MCF 10A (cell line): ENCODE results near the gene PMPCA. TPM values are rescaled to one million over a fixed set of nuclear protein-coding genes. Genes with fewer than 3 reads are reported as not detected.

Experiments
- BruUV-seq: library from RNA; stranded (reverse); fragments of 400-500 nt; replicated peaks from 2 replicates; lab custom pipeline; 2021; lab: Mats Ljungman, UMichigan
- CTCF ChIA-PET: fragments of 300-600 bp; sonication (Branson Sonifier 250); formaldehyde crosslinking; extraction: SDS; loops from one replicate; lab custom pipeline; 2021; ENCODE audit warnings: antibody characterized with exemption, inconsistent platforms; lab: Yijun Ruan, JAX
- POLR2A ChIA-PET: fragments of 300-600, 350-650 bp; sonication (Branson Sonifier 250); formaldehyde crosslinking; extraction: SDS; loops from one replicate; lab custom pipeline; 2020; ENCODE audit warnings: antibody characterized with exemption, inconsistent platforms; lab: Yijun Ruan, JAX
- DNase-seq: peaks from one replicate; pipeline ENCODE4 v3.0.0-alpha.2; 2018; ENCODE audit not compliant: unreplicated experiment
- H3K27ac Mint-ChIP-seq: one replicate; pipeline ENCODE4 v1.8.0; 2022; ENCODE audit warnings: mild to moderate bottlenecking, low read depth, mixed read lengths; ENCODE audit not compliant: unreplicated experiment
- H3K27me3 Mint-ChIP-seq: one replicate; pipeline ENCODE4 v1.8.0; 2022; ENCODE audit warnings: mixed read lengths; ENCODE audit not compliant: insufficient read depth, unreplicated experiment
- H3K36me3 Mint-ChIP-seq: one replicate; pipeline ENCODE4 v1.8.0; 2022; ENCODE audit warnings: mild to moderate bottlenecking, moderate library complexity, mixed read lengths; ENCODE audit not compliant: insufficient read depth, unreplicated experiment
- H3K4me1 Mint-ChIP-seq: one replicate; pipeline ENCODE4 v1.8.0; 2022; ENCODE audit warnings: mixed read lengths; ENCODE audit not compliant: insufficient read depth, unreplicated experiment
- H3K4me3 Mint-ChIP-seq: one replicate; pipeline ENCODE4 v1.8.0; 2022; ENCODE audit warnings: mild to moderate bottlenecking, moderate library complexity, mixed read lengths; ENCODE audit not compliant: unreplicated experiment
- H3K9me3 Mint-ChIP-seq: one replicate; pipeline ENCODE4 v1.8.0; 2022; ENCODE audit warnings: mixed read lengths; ENCODE audit not compliant: unreplicated experiment
- CTCF ChIP-seq: fragments of 200-600 bp; IDR thresholded peaks from one replicate; pipeline ENCODE4 v1.8.0; 2022; ENCODE audit warnings: antibody characterized with exemption, mild to moderate bottlenecking; ENCODE audit not compliant: unreplicated experiment
- intact Hi-C: fragments of 100-400 bp; cut with micrococcal nuclease; formaldehyde crosslinking; loops from 2 replicates; pipeline ENCODE4 v1.14.1; 2022
- total RNA-seq: library from RNA; stranded (reverse); gene quantifications from 2 replicates; pipeline ENCODE4 v1.2.3, GENCODE V29; 2022

The PMPCA gene
- total RNA-seq, 1 experiment from 2014 or later: 66.3 TPM

GRCh38 chr9:136407911-136408310 lies 2.5 kb upstream of the PMPCA start:
- H3K27ac Mint-ChIP-seq: no peak overlapping the region
- H3K4me3 Mint-ChIP-seq: no peak overlapping the region
- intact Hi-C loops: no loop called here
- peaks cover 58% of the 10 kb centered on the region for H3K36me3 Mint-ChIP-seq
- H3K9me3 Mint-ChIP-seq: no peaks in the 10 kb centered on the region
- no peak for TF ChIP-seq CTCF
- CTCF ChIA-PET: interaction anchor here (0.6 kb wide), 2 partner anchors 41 to 65 kb away, joined by 3 read pairs; no protein-coding TSS in a partner anchor
- POLR2A ChIA-PET: no interaction called here
- no TSS peak for BruUV-seq
- no peaks in the 10 kb centered on the region for H3K27me3 Mint-ChIP-seq
- DNase-seq: no peak
- H3K4me1 Mint-ChIP-seq: peaks cover 19% of the 10 kb centered on the region

- no peaks in the 10 kb centered on the region for H3K27me3 Mint-ChIP-seq
- H3K36me3 Mint-ChIP-seq: peaks cover 65% of the 10 kb centered on the region
- intact Hi-C loops: no loop called here
- no peak for TF ChIP-seq CTCF
- H3K4me3 Mint-ChIP-seq: peak overlapping the region; percentile 96
- ChIA-PET CTCF (interaction anchor here (0.6 to 1.7 kb wide), 5 partner anchors 9 to 74 kb away, joined by 3 to 14 read pairs (median 3); no protein-coding TSS in a partner anchor), POLR2A (interaction anchor here (0.5 to 5.1 kb wide), 17 partner anchors 8 to 814 kb away, joined by 3 to 37 read pairs (median 3); partner anchors contain the start of genes DNLZ, INPP5E, SNAPC4 and TMEM141)
- DNase-seq: peak; percentile 46
- no peaks in the 10 kb centered on the region for H3K9me3 Mint-ChIP-seq
- peak overlapping the region; percentile 97 for H3K27ac Mint-ChIP-seq
- BruUV-seq: TSS peak; percentile 54
- H3K4me1 Mint-ChIP-seq: peaks cover 19% of the 10 kb centered on the region
Observed at GRCh38 chr9:136409557-136410455, 652 bp upstream of the PMPCA start.

- Mint-ChIP-seq H3K36me3 (peaks cover 63% of the 10 kb centered on the region), H3K27ac (peak overlapping the region; percentile 97), H3K4me3 (peak overlapping the region; percentile 96), H3K27me3 (no peaks in the 10 kb centered on the region), H3K9me3 (no peaks in the 10 kb centered on the region), H3K4me1 (peaks cover 19% of the 10 kb centered on the region)
- TSS peak; percentile 44 for BruUV-seq
- POLR2A ChIA-PET: interaction anchor here (0.7 to 5.1 kb wide), 9 partner anchors 8 to 83 kb away, joined by 3 to 37 read pairs (median 6); partner anchors contain the start of genes DNLZ, INPP5E and SNAPC4
- no peak for TF ChIP-seq CTCF
- intact Hi-C loops: no loop called here
- DNase-seq: no peak
- CTCF ChIA-PET: interaction anchor here (2.5 kb wide), 1 partner anchor 13 kb away, joined by 6 read pairs; no protein-coding TSS in a partner anchor
Observed at GRCh38 chr9:136411378-136411777, 920 bp downstream of the PMPCA start.

- no peak for TF ChIP-seq CTCF
- no TSS peak for BruUV-seq
- CTCF ChIA-PET: interaction anchor here (1.8 to 2.5 kb wide), 3 partner anchors 11 to 213 kb away, joined by 4 to 9 read pairs (median 6); no protein-coding TSS in a partner anchor
Observed at GRCh38 chr9:136412962-136413361, 2.5 kb downstream of the PMPCA start.

More at GRCh38 chr9:136412962-136413361, 2.5 kb downstream of the PMPCA start:
- peaks cover 19% of the 10 kb centered on the region for H3K4me1 Mint-ChIP-seq
- intact Hi-C loops: no loop called here
- H3K27me3 Mint-ChIP-seq: no peaks in the 10 kb centered on the region
- DNase-seq: no peak
- H3K4me3 Mint-ChIP-seq: no peak overlapping the region
- POLR2A ChIA-PET: interaction anchor here (0.6 to 5.1 kb wide), 5 partner anchors 12 to 215 kb away, joined by 3 to 34 read pairs (median 5); partner anchors contain the start of gene INPP5E
- no peak overlapping the region for H3K27ac Mint-ChIP-seq
- H3K36me3 Mint-ChIP-seq: peaks cover 63% of the 10 kb centered on the region
- no peaks in the 10 kb centered on the region for H3K9me3 Mint-ChIP-seq
